H1 (cell line): ENCODE measurements around the gene SHISA9. TPM values are rescaled to one million over a fixed set of nuclear protein-coding genes. Genes with fewer than 3 reads are reported as not detected.
A peak's percentile ranks its signal among the peaks of the same experiment; 100 is the strongest.

Experiments used
- CTCF ChIA-PET: fragments of 300-600 bp; sonication (Branson Sonifier 250); formaldehyde crosslinking; loops from one replicate; lab custom pipeline; 2021; ENCODE audit not compliant: partially characterized antibody; lab: Charles Lee
- POLR2A ChIA-PET: fragments of 300-600 bp; sonication (Branson Sonifier 250); formaldehyde crosslinking; loops from one replicate; lab custom pipeline; 2021; ENCODE audit warnings: inconsistent platforms; ENCODE audit not compliant: partially characterized antibody; lab: Charles Lee
- DNase-seq, 2 experiments: peaks; one replicate each; pipeline versions ENCODE4 v3.0.0 to v3.0.0-alpha.2; 2010 to 2022; ENCODE audit warnings: low spot score in 2 of 2, low read depth in 1 of 2, mixed read lengths in 1 of 2
- FAIRE-seq: peaks from 2 replicates; lab custom pipeline; 2011; peaks lifted over from hg19 to GRCh38; lab: Jason Lieb, UNC
- H2AFZ ChIP-seq: 2 replicates; pipeline ENCODE4 v1.8.1; 2012; ENCODE audit warnings: low read length, inconsistent platforms
- H2AK5ac ChIP-seq: 2 replicates; pipeline ENCODE4 v1.6.1; 2013; ENCODE audit warnings: low read depth, low read length
- H2BK120ac ChIP-seq: replicated peaks from 2 replicates; pipeline ENCODE3; 2013; ENCODE audit warnings: low read depth, low read length, inconsistent platforms
- H2BK12ac ChIP-seq: 2 replicates; pipeline ENCODE4 v1.6.1; 2013; ENCODE audit warnings: low read depth, low read length
- H2BK15ac ChIP-seq: 2 replicates; pipeline ENCODE4 v1.6.1; 2013; ENCODE audit warnings: low read length
- H2BK20ac ChIP-seq: 2 replicates; pipeline ENCODE4 v1.6.1; 2013; ENCODE audit warnings: low read length
- H2BK5ac ChIP-seq: 2 replicates; pipeline ENCODE4 v1.6.1; 2013; ENCODE audit warnings: low read depth, low read length
- H3K14ac ChIP-seq: 2 replicates; pipeline ENCODE4 v1.6.1; 2013; ENCODE audit warnings: inconsistent platforms; ENCODE audit not compliant: insufficient read length
- H3K18ac ChIP-seq: 2 replicates; pipeline ENCODE4 v1.6.1; 2013; ENCODE audit warnings: low read length; ENCODE audit errors: extremely low read depth
- H3K23ac ChIP-seq: 2 replicates; pipeline ENCODE4 v1.6.1; 2013; ENCODE audit warnings: inconsistent platforms; ENCODE audit not compliant: insufficient read length
- H3K23me2 ChIP-seq: 2 replicates; pipeline ENCODE4 v1.6.1; 2013; ENCODE audit warnings: low read depth, low read length
- H3K27ac ChIP-seq: 2 replicates; pipeline ENCODE4 v1.6.1; 2011; ENCODE audit warnings: low read depth, low read length, inconsistent platforms
- H3K27me3 ChIP-seq, 4 experiments: replicated peaks in 1 of 4; 1 replicate in 1 of 4; 2 replicates in 3 of 4; pipeline versions ENCODE4 v1.6.1 to v1.8.1; 2011 to 2013; ENCODE audit warnings: low read length in 3 of 4, mild to moderate bottlenecking in 3 of 4, inconsistent platforms in 2 of 4, mixed read lengths in 2 of 4, moderate library complexity in 1 of 4; ENCODE audit not compliant: control insufficient read depth in 3 of 4, insufficient read depth in 3 of 4; ENCODE audit errors: extremely low read depth in 1 of 4
- H3K36me3 ChIP-seq, 4 experiments: 2 replicates each; pipeline versions ENCODE4 v1.6.1 to v1.8.1; 2011 to 2013; ENCODE audit warnings: mild to moderate bottlenecking in 4 of 4, low read length in 3 of 4, moderate library complexity in 2 of 4, control low read depth in 1 of 4, inconsistent platforms in 1 of 4; ENCODE audit not compliant: insufficient read depth in 4 of 4, control insufficient read depth in 2 of 4
- H3K4ac ChIP-seq: replicated peaks from 2 replicates; pipeline ENCODE3; 2013; ENCODE audit warnings: low read length, low read depth, mixed read lengths, inconsistent platforms; ENCODE audit not compliant: insufficient read length
- H3K4me1 ChIP-seq, 4 experiments: replicated peaks in 1 of 4; 1 replicate in 1 of 4; 2 replicates in 3 of 4; pipeline versions ENCODE4 v1.6.1 to v1.8.1; 2011 to 2013; ENCODE audit warnings: low read length in 3 of 4, inconsistent platforms in 2 of 4, mixed read lengths in 1 of 4; ENCODE audit not compliant: insufficient read depth in 4 of 4, control insufficient read depth in 3 of 4
- H3K4me2 ChIP-seq, 2 experiments: 2 replicates each; pipeline versions ENCODE4 v1.6.1 to v1.8.1; 2011 to 2013; ENCODE audit warnings: low read depth in 2 of 2, low read length in 2 of 2, control low read depth in 1 of 2, inconsistent platforms in 1 of 2, mild to moderate bottlenecking in 1 of 2; ENCODE audit not compliant: insufficient read depth in 1 of 2
- H3K4me3 ChIP-seq, 4 experiments: fragments of 200-600, 300-600 bp in 1 of 4; sonication (generic), shearing (Covaris generic), sonication (Bioruptor Twin) in 1 of 4; 2 replicates each; pipeline versions ENCODE4 v1.5.1 to v1.8.1; 2011 to 2016; ENCODE audit warnings: low read length in 4 of 4, low read depth in 3 of 4, control low read depth in 2 of 4, inconsistent platforms in 2 of 4, mild to moderate bottlenecking in 2 of 4, mixed read lengths in 1 of 4, moderate library complexity in 1 of 4; ENCODE audit not compliant: insufficient read depth in 2 of 4; ENCODE audit errors: extremely low read depth in 1 of 4
- H3K56ac ChIP-seq: replicated peaks from 2 replicates; pipeline ENCODE3; 2013; ENCODE audit warnings: low read depth, mild to moderate bottlenecking, mixed read lengths, low read length, inconsistent platforms; ENCODE audit not compliant: insufficient read length
- H3K79me1 ChIP-seq: 2 replicates; pipeline ENCODE4 v1.6.1; 2013; ENCODE audit warnings: low read depth, low read length, control low read depth
- H3K79me2 ChIP-seq, 2 experiments: 2 replicates each; pipeline versions ENCODE4 v1.6.1 to v1.8.1; 2012 to 2013; ENCODE audit warnings: low read length in 2 of 2, mild to moderate bottlenecking in 2 of 2, inconsistent platforms in 1 of 2; ENCODE audit not compliant: insufficient read depth in 2 of 2, control insufficient read depth in 1 of 2
- H3K9ac ChIP-seq, 4 experiments: replicated peaks in 1 of 4; 1 replicate in 1 of 4; 2 replicates in 3 of 4; pipeline versions ENCODE4 v1.6.1 to v1.8.1; 2011 to 2013; ENCODE audit warnings: low read depth in 3 of 4, low read length in 3 of 4, control low read depth in 2 of 4, mild to moderate bottlenecking in 2 of 4, moderate library complexity in 2 of 4, inconsistent platforms in 1 of 4; ENCODE audit errors: extremely low read depth in 1 of 4
- H3K9me3 ChIP-seq, 2 experiments: 2 replicates each; pipeline versions ENCODE4 v1.6.1 to v1.8.1; 2012 to 2013; ENCODE audit warnings: mild to moderate bottlenecking in 2 of 2, moderate library complexity in 2 of 2, control low read depth in 1 of 2, inconsistent platforms in 1 of 2, low read depth in 1 of 2, low read length in 1 of 2, mixed read lengths in 1 of 2; ENCODE audit not compliant: insufficient read depth in 2 of 2
- H4K20me1 ChIP-seq, 2 experiments: replicated peaks in 1 of 2; 2 replicates each; pipeline versions ENCODE3 to v1.8.1; 2011 to 2013; ENCODE audit warnings: inconsistent platforms in 2 of 2, low read length in 2 of 2, mild to moderate bottlenecking in 1 of 2; ENCODE audit not compliant: insufficient read depth in 2 of 2, control insufficient read depth in 1 of 2
- H4K5ac ChIP-seq: 2 replicates; pipeline ENCODE4 v1.6.1; 2013; ENCODE audit warnings: low read length, low read depth, mixed read lengths, inconsistent platforms; ENCODE audit not compliant: insufficient read length
- H4K8ac ChIP-seq: 2 replicates; pipeline ENCODE4 v1.8.0; 2013; ENCODE audit warnings: mild to moderate bottlenecking, moderate library complexity, low read length, inconsistent platforms; ENCODE audit not compliant: insufficient read depth; ENCODE audit errors: extremely low read depth
- H4K91ac ChIP-seq: replicated peaks from 2 replicates; pipeline ENCODE3; 2013; ENCODE audit warnings: low read length, mixed read lengths, inconsistent platforms; ENCODE audit not compliant: insufficient read length
- CREB1 ChIP-seq: IDR thresholded peaks from 2 replicates; pipeline ENCODE4 v1.6.1; 2012; ENCODE audit warnings: inconsistent platforms
- NRF1 ChIP-seq: IDR thresholded peaks from 2 replicates; pipeline ENCODE4 v1.6.1; 2011; ENCODE audit warnings: mild to moderate bottlenecking, low read depth, low read length, improper control_type of control experiment
- SAP30 ChIP-seq: fragments of 300-600 bp; sonication (generic); IDR thresholded peaks from 2 replicates; pipeline ENCODE4 v1.7.1; 2012; ENCODE audit warnings: low read length, moderate library complexity, mild to moderate bottlenecking, inconsistent platforms; ENCODE audit not compliant: insufficient read depth, insufficient replicate concordance
- TBP ChIP-seq: IDR thresholded peaks from 2 replicates; pipeline ENCODE4 v1.6.1; 2011; ENCODE audit warnings: low read depth, low read length, improper control_type of control experiment
- WGBS, 2 experiments: shearing (Covaris generic) in 1 of 2; methylation state at CpG; one replicate each; pipeline versions ENCODE4 v1.1.6 to v1.1.7; 2013 to 2015; ENCODE audit warnings: low lambda C conversion rate in 2 of 2, mixed read lengths in 2 of 2, inconsistent platforms in 1 of 2, low coverage in 1 of 2, missing lambda C conversion rate in 1 of 2; ENCODE audit not compliant: insufficient replicate concordance in 2 of 2, insufficient coverage in 1 of 2, insufficient read length in 1 of 2; ENCODE audit errors: extremely low coverage in 1 of 2, missing lambda C conversion rate in 1 of 2; 5-methylcytosine and 5-hydroxymethylcytosine counted together
- polyA plus RNA-seq, 7 experiments: library from polyadenylated mRNA; depleted of rRNA in 3 of 7; stranded (reverse) in 5 of 7; unstranded in 2 of 7; fragments of >200 nt in 5 of 7; fragments of 200-250 nt in 2 of 7; gene quantifications; 1 replicate in 5 of 7; 2 replicates in 1 of 7; 4 replicates in 1 of 7; pipeline versions ENCODE4 v1.2.1 to v1.2.3, GENCODE V29; 2011 to 2013; ENCODE audit warnings: missing spikeins in 2 of 7, mixed read lengths in 2 of 7
- total RNA-seq: library from RNA; stranded (reverse); fragmentation: NEBNext Ultra II Directional; extraction: Animal tissue kit (Norgen Biotek cat#: 25700); gene quantifications from 2 replicates; pipeline ENCODE4 v1.2.1, GENCODE V29; 2021
- TF ChIP-seq, protein P1 (sequence below): IDR thresholded peaks from 2 replicates; pipeline ENCODE4 v1.6.1; 2012; ENCODE audit warnings: inconsistent platforms
- TF ChIP-seq, protein P2 (sequence below): IDR thresholded peaks from 2 replicates; pipeline ENCODE4 v1.6.1; 2012; ENCODE audit warnings: inconsistent platforms

Gene SHISA9
- total and polyA plus RNA-seq, 2 of the 8 experiments (the other 6 are each of a cell fraction or from before 2014, with no cell fraction given), result 25.6 to 39.8 TPM

- H2BK5ac ChIP-seq, result no peak overlapping the region
- H2BK20ac ChIP-seq, result no peak overlapping the region
- no peaks in the 10 kb centered on the region for H4K20me1 ChIP-seq
- no peaks in the 10 kb centered on the region for H3K9me3 ChIP-seq
- no peak overlapping the region for H3K4me3 ChIP-seq
- no peak overlapping the region for H3K4me2 ChIP-seq
- H3K18ac ChIP-seq, result no peak overlapping the region
- no peak overlapping the region for H3K27ac ChIP-seq
- no peak overlapping the region for H2AFZ ChIP-seq
- no peak overlapping the region for H2BK15ac ChIP-seq
- no peak overlapping the region for H4K5ac ChIP-seq
- H3K79me1 ChIP-seq, result peaks cover 6% of the 10 kb centered on the region; the same call in 1 of the 2 replicates
- H3K56ac ChIP-seq, result no peak overlapping the region
- no peak overlapping the region for H2BK12ac ChIP-seq
- TF ChIP-seq TBP, result no peak
- TF ChIP-seq CREB1, result no peak
- no peak for TF ChIP-seq SAP30
- TF ChIP-seq, protein P1, sequence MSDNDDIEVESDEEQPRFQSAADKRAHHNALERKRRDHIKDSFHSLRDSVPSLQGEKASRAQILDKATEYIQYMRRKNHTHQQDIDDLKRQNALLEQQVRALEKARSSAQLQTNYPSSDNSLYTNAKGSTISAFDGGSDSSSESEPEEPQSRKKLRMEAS, result peak; percentile 39; the same call in 1 of the 2 replicates
- TF ChIP-seq, protein P2, sequence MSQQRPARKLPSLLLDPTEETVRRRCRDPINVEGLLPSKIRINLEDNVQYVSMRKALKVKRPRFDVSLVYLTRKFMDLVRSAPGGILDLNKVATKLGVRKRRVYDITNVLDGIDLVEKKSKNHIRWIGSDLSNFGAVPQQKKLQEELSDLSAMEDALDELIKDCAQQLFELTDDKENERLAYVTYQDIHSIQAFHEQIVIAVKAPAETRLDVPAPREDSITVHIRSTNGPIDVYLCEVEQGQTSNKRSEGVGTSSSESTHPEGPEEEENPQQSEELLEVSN, result peak; percentile 17; the same call in 1 of the 2 replicates
- no peak for TF ChIP-seq NRF1
- 80% methylated on average over 4 of the region's 4 CpGs; no CpG with 5 or more reads in 1 of the 2 experiments for WGBS, 2 experiments
- H3K4me1 ChIP-seq, result peaks cover 7 to 38% (median 23%) of the 10 kb centered on the region in 4 experiments
- H3K23me2 ChIP-seq, result peaks cover 4% of the 10 kb centered on the region; the same call in 1 of the 2 replicates
- H3K4ac ChIP-seq, result no peak overlapping the region
- CTCF ChIA-PET, result interaction anchor here (1.3 kb wide), 1 partner anchor 18 kb away, joined by 4 read pairs; no protein-coding TSS in a partner anchor
- no peak overlapping the region for H2BK120ac ChIP-seq
- no peaks in the 10 kb centered on the region for H3K36me3 ChIP-seq
- no peak overlapping the region for H2AK5ac ChIP-seq
- H3K79me2 ChIP-seq, result peaks cover 0 to 48% of the 10 kb centered on the region in 2 experiments; a peak in 3 of 4 replicates
- no peak overlapping the region for H3K14ac ChIP-seq
- H3K9ac ChIP-seq, result no peak overlapping the region
- FAIRE-seq (no peak), DNase-seq (no peak)
- no peaks in the 10 kb centered on the region for H3K27me3 ChIP-seq
- no peak overlapping the region for H4K91ac ChIP-seq
- H3K23ac ChIP-seq, result no peak overlapping the region
- H4K8ac ChIP-seq, result no peak overlapping the region
- POLR2A ChIA-PET, result no interaction called here
These were observed 252.3 kb downstream of the SHISA9 start for GRCh38 chr16:13153696-13154095.
